Measurements from ENCODE around the gene ODC1. TPM values are rescaled to one million over a fixed set of nuclear protein-coding genes. Genes with fewer than 3 reads are reported as not detected.

ODC1 gene
- total and polyA plus RNA-seq, 2 experiments from 2014 or later: 23.3 to 70.3 TPM

- no peak for TF ChIP-seq NANOG (IDR thresholded peaks at IDR 0.05; ENCODE audit: borderline replicate concordance)
- no peak for TF ChIP-seq ZNF114 (CRISPR knock-in tag; IDR thresholded peaks at IDR 0.05)
- TF ChIP-seq, protein P1, sequence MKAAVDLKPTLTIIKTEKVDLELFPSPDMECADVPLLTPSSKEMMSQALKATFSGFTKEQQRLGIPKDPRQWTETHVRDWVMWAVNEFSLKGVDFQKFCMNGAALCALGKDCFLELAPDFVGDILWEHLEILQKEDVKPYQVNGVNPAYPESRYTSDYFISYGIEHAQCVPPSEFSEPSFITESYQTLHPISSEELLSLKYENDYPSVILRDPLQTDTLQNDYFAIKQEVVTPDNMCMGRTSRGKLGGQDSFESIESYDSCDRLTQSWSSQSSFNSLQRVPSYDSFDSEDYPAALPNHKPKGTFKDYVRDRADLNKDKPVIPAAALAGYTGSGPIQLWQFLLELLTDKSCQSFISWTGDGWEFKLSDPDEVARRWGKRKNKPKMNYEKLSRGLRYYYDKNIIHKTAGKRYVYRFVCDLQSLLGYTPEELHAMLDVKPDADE (IDR thresholded peaks at IDR 0.05): peak; percentile 64; the same call in 1 of the 2 replicates
- TF ChIP-seq POLR2AphosphoS5 (IDR thresholded peaks at IDR 0.05; ENCODE audit: low read depth): no peak
- no peak for TF ChIP-seq JUNB (IDR thresholded peaks at IDR 0.05; ENCODE audit: unreplicated experiment)
- TF ChIP-seq ZNF331 (CRISPR knock-in tag; IDR thresholded peaks at IDR 0.05; ENCODE audit: low read depth): no peak
Observed at GRCh38 chr2:10412380-10412779, 35.7 kb downstream of the ODC1 start (continued).

DNA sequence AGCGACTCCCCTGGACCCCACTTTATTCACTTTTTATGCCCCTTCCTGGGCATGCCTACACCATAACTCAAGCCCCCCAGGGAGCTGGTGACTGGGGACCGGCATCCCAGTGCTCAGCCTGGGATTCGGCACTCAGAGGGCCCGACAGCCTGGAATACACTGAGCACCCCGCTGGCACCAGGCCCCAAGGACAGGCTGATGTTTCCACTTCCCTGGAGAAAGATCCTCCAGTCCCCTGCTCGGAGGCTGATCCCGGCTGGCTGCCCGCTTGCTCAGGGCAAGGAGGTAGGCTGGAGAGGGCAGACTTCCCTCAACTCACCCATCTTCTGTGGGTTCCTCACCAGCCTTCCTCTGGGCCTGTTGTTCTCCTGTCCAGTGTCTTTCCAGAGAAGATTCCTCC is 36.6 kb downstream of the ODC1 start:
- no peaks in the 10 kb centered on the region for H3K27me3 ChIP-seq (ENCODE audit: insufficient read depth)
- H3K36me3 ChIP-seq (ENCODE audit: insufficient read depth): no peaks in the 10 kb centered on the region
- Mint-ChIP-seq H3K4me3 (no peak overlapping the region), H3K4me1 (peaks cover 11% of the 10 kb centered on the region), H3K27me3 (ENCODE audit: insufficient read depth, low read depth, poor library complexity) (peaks cover 17% of the 10 kb centered on the region), H3K9me3 (no peaks in the 10 kb centered on the region; the same call in 2 of the 3 replicates), H3K27ac (no peak overlapping the region), H3K36me3 (ENCODE audit: low read depth) (no peaks in the 10 kb centered on the region)
- no peaks in the 10 kb centered on the region; the same call in 1 of the 2 replicates for H3K4me1 ChIP-seq (ENCODE audit: insufficient read depth)
- no peaks in the 10 kb centered on the region for H3K9me2 ChIP-seq (ENCODE audit: insufficient read depth)
- no peak for DNase-seq (ENCODE audit: low spot score)
- H2AFZ ChIP-seq: no peak overlapping the region
- no peak overlapping the region for H3K4me3 ChIP-seq
- H3K79me2 ChIP-seq (replicated peaks; ENCODE audit: insufficient read depth): no peaks in the 10 kb centered on the region
- no peak overlapping the region for H3K27ac ChIP-seq (ENCODE audit: low read depth)
- no peak for TF ChIP-seq ZNF331 (CRISPR knock-in tag; IDR thresholded peaks at IDR 0.05; ENCODE audit: low read depth)
- TF ChIP-seq ZNF462 (CRISPR knock-in tag; IDR thresholded peaks at IDR 0.05): no peak
- TF ChIP-seq CTCF (conservative IDR thresholded peaks at IDR 0.05; ENCODE audit: low read depth in 2 of 2): no peak
- no peak for TF ChIP-seq STAT1 (IDR thresholded peaks at IDR 0.05; ENCODE audit: unreplicated experiment)
- no peak for TF ChIP-seq NANOG (IDR thresholded peaks at IDR 0.05; ENCODE audit: borderline replicate concordance)
- no peak for TF ChIP-seq EZH2 (IDR thresholded peaks at IDR 0.05; ENCODE audit: low read depth, unreplicated experiment)
- TF ChIP-seq, protein P2, sequence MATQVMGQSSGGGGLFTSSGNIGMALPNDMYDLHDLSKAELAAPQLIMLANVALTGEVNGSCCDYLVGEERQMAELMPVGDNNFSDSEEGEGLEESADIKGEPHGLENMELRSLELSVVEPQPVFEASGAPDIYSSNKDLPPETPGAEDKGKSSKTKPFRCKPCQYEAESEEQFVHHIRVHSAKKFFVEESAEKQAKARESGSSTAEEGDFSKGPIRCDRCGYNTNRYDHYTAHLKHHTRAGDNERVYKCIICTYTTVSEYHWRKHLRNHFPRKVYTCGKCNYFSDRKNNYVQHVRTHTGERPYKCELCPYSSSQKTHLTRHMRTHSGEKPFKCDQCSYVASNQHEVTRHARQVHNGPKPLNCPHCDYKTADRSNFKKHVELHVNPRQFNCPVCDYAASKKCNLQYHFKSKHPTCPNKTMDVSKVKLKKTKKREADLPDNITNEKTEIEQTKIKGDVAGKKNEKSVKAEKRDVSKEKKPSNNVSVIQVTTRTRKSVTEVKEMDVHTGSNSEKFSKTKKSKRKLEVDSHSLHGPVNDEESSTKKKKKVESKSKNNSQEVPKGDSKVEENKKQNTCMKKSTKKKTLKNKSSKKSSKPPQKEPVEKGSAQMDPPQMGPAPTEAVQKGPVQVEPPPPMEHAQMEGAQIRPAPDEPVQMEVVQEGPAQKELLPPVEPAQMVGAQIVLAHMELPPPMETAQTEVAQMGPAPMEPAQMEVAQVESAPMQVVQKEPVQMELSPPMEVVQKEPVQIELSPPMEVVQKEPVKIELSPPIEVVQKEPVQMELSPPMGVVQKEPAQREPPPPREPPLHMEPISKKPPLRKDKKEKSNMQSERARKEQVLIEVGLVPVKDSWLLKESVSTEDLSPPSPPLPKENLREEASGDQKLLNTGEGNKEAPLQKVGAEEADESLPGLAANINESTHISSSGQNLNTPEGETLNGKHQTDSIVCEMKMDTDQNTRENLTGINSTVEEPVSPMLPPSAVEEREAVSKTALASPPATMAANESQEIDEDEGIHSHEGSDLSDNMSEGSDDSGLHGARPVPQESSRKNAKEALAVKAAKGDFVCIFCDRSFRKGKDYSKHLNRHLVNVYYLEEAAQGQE (IDR thresholded peaks at IDR 0.05; ENCODE audit: unreplicated experiment): no peak
- TF ChIP-seq, protein P1 (IDR thresholded peaks at IDR 0.05): no peak
- no peaks in the 10 kb centered on the region for H4K20me1 ChIP-seq (replicated peaks; ENCODE audit: insufficient read depth)
- ATAC-seq: no peak
- no peak overlapping the region for H3K4me2 ChIP-seq
- no peaks in the 10 kb centered on the region for H3F3A ChIP-seq (replicated peaks; ENCODE audit: low read depth)
